ENCODE measurements around the gene KRT17. TPM values are rescaled to one million over a fixed set of nuclear protein-coding genes. Genes with fewer than 3 reads are reported as not detected.

The KRT17 gene
- total and polyA plus RNA-seq, 9 of the 15 experiments (the other 6 are each of a cell fraction or from before 2014, with no cell fraction given): 0.23 to 0.25 TPM; not detected in 7

- TF ChIP-seq ZNF639 (CRISPR knock-in tag; conservative IDR thresholded peaks at IDR 0.05 in 1 of 2, IDR thresholded peaks at IDR 0.05 in 1 of 2) (peak in 1 of 2 experiments; percentile 68; a peak in 1 of 4 replicates), FOXJ3 (CRISPR knock-in tag; IDR thresholded peaks at IDR 0.05) (no peak), POLR2A (conservative IDR thresholded peaks at IDR 0.05) (peak; percentile 56; the same call in 1 of the 2 replicates), MNT (conservative IDR thresholded peaks at IDR 0.05) (peak in 1 of 2 experiments; percentile 28; a peak in 1 of 4 replicates), ID3 (CRISPR knock-in tag; IDR thresholded peaks at IDR 0.05) (no peak), ID3 (tag; IDR thresholded peaks at IDR 0.05) (peak; percentile 60; the same call in 1 of the 2 replicates), SRSF1 (IDR thresholded peaks at IDR 0.05; ENCODE audit: low read depth, low read length) (no peak), ZNF766 (CRISPR knock-in tag; conservative IDR thresholded peaks at IDR 0.05) (no peak), HDAC6 (IDR thresholded peaks at IDR 0.05; ENCODE audit: low read depth, low read length) (no peak), DPF2 (IDR thresholded peaks at IDR 0.05) (peak; percentile 35; the same call in 1 of the 2 replicates), RBFOX2 (IDR thresholded peaks at IDR 0.05; ENCODE audit: low read depth, low read length) (peak; percentile 54), ZNF408 (CRISPR knock-in tag; IDR thresholded peaks at IDR 0.05; ENCODE audit: low read depth) (no peak), SP1 (CRISPR knock-in tag; IDR thresholded peaks at IDR 0.05) (peak; percentile 54; the same call in 1 of the 2 replicates), NR0B1 (IDR thresholded peaks at IDR 0.05; ENCODE audit: partially characterized antibody) (no peak), ARNT (IDR thresholded peaks at IDR 0.05) (0 out of 4 replicates have a peak, but pooled peaks of 1 of the 2 experiments have one; percentile 39), CHAMP1 (IDR thresholded peaks at IDR 0.05) (no peak), GATAD2B (IDR thresholded peaks at IDR 0.05; ENCODE audit: borderline replicate concordance) (no peak), HNRNPLL (IDR thresholded peaks at IDR 0.05; ENCODE audit: low read depth, low read length, poor library complexity, severe bottlenecking) (no peak), MCM7 (IDR thresholded peaks at IDR 0.05) (no peak), SAFB (IDR thresholded peaks at IDR 0.05; ENCODE audit: borderline replicate concordance, low read depth, low read length) (no peak), EHMT2 (IDR thresholded peaks at IDR 0.05) (peak; percentile 4; the same call in 1 of the 2 replicates)
Measured at GRCh38 chr17:41667280-41668041, 43.1 kb upstream of the KRT17 start (continued).
